22Rv1 (cell line): ENCODE measurements around the gene RPS19.

Experiments
- CTCF ChIP-seq: fragments of 450-650 bp; IDR thresholded peaks from 2 replicates; pipeline ENCODE4 v1.5.1; 2017; ENCODE audit warnings: mild to moderate bottlenecking
- ZFX ChIP-seq: fragments of 450-650 bp; IDR thresholded peaks from 2 replicates; pipeline ENCODE4 v1.6.1; 2017; ENCODE audit warnings: antibody characterized with exemption, borderline replicate concordance

- TF ChIP-seq CTCF = no peak
- TF ChIP-seq ZFX = no peak
Observed at GRCh38 chr19:41903193-41903953, 43.3 kb downstream of the RPS19 start.
